ENCODE data around the gene RSPH9. TPM values are rescaled to one million over a fixed set of nuclear protein-coding genes. Genes with fewer than 3 reads are reported as not detected.
A peak's percentile ranks its signal among the peaks of the same experiment; 100 is the strongest.

The RSPH9 gene
- total RNA-seq, 1 donor from 2014 or later: 0.68 TPM

DNA sequence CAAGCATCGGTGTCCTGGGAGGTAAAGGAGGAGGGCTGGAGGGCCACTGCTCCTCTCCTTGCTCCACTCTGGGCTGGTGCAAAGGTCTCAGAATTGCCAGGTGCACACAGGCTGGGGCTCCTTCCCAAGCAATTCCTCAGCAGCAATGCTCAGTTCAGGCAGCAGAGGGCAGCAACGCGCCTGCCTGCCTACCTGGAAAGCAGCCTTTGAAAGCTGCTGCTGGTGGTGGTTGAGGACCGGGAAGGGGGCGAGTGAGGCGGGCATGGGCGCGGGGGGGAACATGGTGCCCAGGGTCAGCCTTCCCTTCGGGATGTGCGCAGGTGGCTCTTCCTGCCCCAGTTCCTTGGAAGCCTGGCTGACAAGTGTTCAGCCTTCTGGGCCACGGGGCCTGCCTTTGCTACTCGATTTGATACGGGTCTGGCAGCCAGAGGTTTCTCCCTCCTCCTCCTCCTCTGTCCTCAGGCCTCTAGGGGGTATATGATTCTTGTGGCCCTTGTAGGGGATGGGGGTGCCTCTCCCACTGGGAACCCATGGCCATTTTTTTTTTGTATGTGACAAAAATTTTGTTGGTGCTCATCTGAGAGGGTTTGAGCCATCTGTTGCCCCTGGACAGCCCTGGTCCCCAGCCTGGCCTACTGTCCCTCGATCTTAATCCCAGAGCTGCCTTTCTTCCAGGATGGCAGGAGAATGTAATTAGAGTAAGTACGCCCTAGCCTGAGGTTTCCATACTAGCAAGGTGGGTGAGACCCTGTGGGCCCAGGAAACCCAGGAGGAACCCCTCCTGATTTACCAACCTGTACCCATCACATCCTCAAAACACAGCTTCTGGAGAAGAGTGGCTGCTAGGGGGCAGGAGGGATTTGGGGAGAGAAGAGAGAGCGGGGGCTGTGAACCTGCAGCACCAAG is 22.7 kb downstream of the RSPH9 start:
- DNase-seq (ENCODE audit: low spot score): peak; percentile 88

DNA sequence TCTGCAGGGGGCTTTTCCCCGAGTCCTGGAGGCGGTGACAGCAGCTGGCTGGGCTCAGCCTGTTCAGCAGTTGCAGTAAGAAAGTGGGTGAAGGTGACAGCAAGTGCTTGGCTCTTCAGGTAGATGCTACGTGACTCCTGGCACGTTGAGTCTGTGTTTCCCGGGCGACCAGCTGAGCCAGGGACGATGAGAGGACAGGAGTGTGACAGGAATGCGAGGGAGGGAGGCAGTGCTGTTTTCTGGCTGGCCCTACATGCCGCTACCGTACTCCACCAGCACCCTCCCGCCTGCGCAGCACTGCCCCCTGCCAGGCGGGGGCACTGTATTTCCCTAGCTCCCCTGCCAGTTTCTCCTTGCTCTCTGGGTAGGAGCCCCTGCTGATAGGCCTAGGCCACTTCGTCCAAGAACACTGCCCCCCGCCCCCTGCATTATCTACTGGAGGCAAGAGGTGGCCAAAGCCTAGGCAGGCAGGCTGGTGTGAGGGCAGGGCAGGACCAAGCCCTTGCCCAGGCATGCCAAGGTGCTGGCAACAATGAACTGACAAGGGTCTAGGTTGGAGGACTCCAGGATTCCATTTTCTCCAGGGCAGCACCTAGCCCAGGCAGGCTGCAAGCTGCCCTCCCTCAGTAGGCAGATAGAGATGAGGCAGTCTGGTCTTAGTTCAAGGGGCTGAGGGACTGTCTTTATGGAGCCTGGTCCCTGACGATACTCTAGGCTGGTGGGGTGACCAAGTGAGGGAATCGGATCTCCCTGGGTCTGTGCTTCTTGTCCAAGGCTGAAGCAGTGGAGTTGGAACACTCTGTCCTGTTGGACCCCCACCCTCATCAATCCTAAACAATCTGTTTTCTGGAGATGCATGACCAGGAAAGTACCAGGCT is 23.6 kb downstream of the RSPH9 start:
- DNase-seq (ENCODE audit: low spot score): peak; percentile 93

DNA sequence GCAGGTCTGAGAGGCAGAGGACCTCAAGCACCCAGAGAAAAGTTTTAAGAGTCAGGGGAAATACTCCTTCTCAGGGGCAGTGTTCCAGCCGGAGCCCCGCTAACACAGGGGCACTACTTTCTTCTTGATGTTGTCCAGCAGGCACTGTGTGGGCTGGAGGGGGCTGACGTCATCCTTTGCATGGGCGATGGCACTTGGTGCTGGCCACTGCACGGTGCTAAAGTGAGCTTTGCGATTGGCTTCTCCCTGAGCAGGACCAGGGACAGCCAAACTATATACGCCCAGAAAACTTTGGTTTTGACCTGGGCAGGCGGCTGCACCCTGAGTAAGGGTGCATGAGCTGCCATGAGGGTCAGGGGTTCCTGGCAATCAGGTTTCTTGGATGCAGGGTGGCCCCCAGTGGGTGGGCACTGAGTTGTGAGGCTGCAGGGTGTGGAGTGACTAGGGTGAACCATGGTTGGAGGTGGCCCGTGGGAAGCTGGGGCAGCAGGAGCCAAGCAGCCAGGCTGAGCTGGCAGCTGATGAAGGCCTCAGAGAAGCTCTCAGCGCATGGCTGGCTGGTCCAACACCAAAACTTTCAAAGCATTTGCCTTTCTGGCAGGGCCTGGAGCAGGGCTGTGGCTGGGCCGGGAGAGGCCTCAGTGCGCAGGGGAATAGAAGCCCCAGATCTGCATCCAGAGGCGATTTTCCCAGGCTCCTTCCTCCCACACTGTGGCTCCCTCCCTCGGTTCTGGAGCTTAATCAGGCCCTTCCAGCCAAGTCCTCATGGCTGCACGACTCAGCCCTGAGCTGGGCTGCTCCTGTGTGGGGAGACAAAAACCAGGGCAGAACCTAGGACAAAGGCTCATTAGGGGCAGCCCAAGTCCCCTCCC is 24.4 kb downstream of the RSPH9 start:
- peak; percentile 54 for DNase-seq (ENCODE audit: low spot score)

DNA sequence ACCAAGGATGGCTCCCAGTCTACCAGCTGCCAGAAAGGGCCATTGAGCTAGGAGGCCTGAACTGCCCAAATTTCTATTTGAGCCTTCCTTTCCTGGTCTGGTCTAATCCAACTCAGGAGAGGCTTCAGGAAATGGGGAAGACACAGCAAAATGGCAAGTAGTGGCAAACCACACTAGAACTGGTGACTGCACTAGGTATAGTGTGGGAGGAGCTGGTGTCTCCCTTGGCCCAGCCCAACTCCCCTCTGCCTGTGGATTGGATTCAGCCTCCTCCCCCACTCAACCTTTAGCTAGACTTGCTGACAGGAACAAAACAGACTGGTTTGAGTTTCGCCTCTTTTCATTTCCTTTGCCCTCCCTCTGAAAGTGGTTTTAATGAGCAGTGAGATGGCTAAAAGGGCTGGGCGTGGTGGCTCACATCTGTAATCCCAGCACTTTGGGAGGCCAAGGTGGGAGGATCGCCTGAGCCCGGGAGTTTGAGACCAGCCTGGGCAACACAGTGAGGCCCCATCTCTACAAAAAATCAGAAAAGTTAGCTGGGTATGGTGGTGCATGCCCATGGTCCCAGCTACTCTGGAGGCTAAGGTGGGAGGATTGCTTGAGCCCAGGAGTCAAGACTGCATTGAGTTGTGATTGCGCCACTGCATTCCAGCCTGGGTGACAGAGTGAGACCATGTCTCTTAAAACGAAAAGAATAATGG is 25.2 kb downstream of the RSPH9 start:
- DNase-seq (ENCODE audit: low spot score): peak; percentile 86

GRCh38 chr6:43670623-43670986 is 25.8 kb downstream of the RSPH9 start:
- DNase-seq (ENCODE audit: low spot score): no peak

DNA sequence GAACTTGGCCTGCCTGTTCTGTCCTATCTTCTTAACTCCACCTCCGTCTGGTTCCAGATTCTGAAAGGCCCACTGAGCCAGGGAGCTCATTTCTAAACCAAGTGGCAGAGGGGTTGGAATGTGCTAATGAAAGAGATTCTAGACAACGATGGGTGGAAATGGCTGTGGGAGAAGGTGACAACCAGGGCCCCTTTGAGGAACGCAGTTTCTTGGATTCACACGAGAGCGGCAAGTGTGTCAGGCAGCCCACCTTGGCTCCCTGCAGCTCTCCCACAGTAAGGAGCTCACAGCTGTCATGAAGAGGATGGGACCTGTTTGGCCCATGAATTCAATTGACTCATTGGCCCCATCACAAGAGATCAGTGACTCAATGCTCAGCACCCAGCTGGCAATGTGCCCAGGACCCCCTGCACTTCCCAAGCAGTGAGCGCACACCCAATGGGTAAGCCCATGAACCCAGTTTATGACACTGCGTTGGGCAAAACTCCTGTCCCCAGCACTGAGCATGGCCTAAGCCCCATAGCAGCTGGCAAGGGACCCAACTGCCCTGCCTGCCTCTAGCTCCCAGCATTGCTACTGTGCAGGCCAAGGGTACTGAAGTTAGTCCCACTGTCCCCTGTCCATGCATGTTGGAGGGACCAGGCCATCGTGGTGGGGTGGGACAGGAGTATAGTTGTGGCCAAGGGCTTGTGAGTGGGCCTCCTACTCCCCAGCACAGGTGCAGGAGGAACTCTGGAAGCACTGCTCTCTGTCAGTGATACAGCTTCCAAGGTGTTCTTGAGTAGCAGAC is 26.4 kb downstream of the RSPH9 start:
- DNase-seq (ENCODE audit: low spot score): no peak

DNA sequence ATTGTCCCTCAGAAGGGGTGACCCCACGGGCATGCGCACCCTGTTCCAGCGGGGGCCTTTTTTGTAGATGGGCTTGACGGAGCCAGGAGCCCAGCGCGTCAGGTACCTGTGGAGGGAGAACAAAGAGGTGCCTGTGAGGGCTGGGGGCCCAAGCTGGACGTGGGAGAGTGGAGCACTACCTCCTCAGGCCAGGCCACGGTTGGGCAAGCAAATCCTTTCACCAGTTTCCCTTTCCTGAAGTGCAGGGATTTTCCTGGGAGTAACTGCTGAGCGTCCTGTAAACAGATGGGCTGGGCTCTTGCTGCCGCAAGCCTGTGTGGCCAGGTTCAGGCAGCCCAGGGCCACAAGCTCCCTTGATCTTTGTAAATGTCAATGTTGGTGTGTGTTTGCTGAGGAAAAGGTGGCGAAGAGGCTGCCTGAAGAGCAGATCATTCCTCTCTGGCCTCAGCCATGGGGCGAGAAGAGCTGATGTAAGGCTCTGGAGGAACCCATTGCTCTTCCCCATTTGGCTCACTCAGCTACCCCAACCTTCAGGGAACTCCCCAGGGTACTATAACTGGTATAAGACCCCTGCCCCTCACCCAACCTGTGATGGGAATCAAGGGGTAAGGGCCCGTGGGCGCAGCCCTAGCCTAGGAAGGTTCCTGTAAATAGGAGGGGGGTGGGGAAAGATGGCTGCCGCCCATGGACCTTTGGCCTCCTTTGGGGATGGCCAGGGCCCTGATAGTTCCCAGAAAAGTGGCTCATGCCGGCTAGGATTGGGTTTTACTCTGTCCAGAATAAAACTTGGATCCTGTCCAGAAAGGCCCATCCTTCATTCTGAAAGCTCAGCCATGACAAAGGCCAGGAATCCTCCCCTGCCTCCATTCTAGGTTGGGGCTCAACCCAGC is 27.2 kb downstream of the RSPH9 start:
- DNase-seq (ENCODE audit: low spot score): no peak

DNA sequence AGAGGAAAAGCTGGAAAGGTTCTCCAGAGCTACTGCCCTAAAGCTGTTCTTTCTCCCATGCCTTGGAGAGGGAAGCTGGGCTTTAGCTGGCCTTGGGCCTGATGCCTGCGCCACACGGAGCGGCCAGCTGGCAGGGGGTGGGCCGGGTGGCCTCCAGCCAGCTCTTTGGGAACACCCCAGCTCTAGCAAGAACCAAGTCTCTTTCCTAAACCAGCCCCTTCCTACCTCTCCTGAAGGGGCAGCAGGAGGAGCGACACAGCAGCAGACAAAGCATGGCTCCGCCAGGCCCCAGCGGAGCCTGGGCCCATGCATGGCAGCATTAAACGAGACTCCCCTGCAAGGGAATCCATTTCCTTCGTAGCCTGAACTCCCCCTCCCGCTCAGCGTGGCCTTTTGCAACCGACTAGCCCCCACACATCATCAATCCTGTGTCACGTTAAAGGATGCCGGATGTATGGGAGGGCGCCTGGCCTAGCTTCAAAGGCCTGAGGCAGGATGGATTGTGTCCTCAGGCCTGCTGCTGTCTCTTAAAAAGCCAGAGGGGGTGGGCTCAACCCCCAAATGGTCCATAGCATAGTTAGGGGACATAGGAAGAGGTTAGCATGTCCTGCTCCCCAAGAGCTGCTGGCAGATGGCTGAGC is 28.7 kb downstream of the RSPH9 start:
- no peak for DNase-seq (ENCODE audit: low spot score)

- no peak for DNase-seq (ENCODE audit: low spot score)
Measured at GRCh38 chr6:43674291-43674690, 29.5 kb downstream of the RSPH9 start.

- DNase-seq (ENCODE audit: low spot score): no peak
Measured at GRCh38 chr6:43674921-43675320, 30.1 kb downstream of the RSPH9 start.

- no peak for DNase-seq (ENCODE audit: low spot score)
Measured at GRCh38 chr6:43676962-43677606, 32.2 kb downstream of the RSPH9 start.

GRCh38 chr6:43677759-43678158 is 32.9 kb downstream of the RSPH9 start:
- DNase-seq (ENCODE audit: low spot score): no peak

DNA sequence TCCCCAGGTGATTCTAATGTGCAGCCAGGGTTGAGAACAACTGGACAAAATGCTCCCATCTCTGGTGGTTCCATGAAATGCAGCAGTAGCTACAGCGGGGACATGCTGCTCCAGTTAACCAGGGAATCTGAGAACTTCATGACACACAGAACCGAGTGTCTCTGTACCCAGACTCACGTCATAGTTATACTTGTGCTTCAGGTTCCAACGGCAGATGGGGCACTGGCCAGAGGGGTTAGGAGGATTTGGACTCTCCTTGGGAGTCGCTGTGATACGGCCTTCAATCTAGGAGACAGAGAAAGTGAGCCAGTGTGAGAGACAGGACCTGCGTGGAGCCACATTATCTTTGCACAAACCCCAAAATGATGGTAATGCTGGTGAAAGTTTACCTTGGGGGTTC is 33.5 kb downstream of the RSPH9 start:
- no peak for DNase-seq (ENCODE audit: low spot score)

DNA sequence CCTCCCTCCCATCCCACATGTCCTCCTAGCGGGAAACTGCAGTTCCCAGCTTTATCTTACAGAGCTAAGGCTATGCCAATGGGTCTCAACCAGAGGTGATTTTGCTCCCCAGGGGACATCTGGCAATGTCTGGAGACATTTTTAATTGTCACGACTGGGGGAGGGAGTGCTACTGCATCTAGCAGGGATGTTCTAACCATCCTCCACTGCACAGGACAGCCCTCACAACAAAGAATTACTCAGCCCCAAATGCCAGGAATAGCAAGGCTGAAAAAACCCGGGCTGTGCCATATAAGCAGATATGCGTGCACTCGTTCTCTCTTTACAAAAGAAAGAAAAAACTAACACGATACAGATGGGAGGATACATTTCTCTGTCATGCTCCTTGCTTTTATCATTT is 34.2 kb downstream of the RSPH9 start:
- DNase-seq (ENCODE audit: low spot score): no peak

- no peak for DNase-seq (ENCODE audit: low spot score)
Measured at GRCh38 chr6:43680308-43681200, 35.7 kb downstream of the RSPH9 start.

- DNase-seq (ENCODE audit: low spot score): no peak
Measured at GRCh38 chr6:43681303-43681702, 36.5 kb downstream of the RSPH9 start.

GRCh38 chr6:43682724-43683429 is 38.0 kb downstream of the RSPH9 start:
- no peak for DNase-seq (ENCODE audit: low spot score)
